Skeletal muscle tissue (tissue), 4 donors: ENCODE results near the gene AP1B1. TPM values are rescaled to one million over a fixed set of nuclear protein-coding genes. Genes with fewer than 3 reads are reported as not detected.

Source experiments
- H3K27ac ChIP-seq: one replicate; pipeline ENCODE4 v1.7.0; 2013; ENCODE audit warnings: mild to moderate bottlenecking, low read depth, low read length, inconsistent platforms
- H3K27me3 ChIP-seq, 3 donors: one replicate each; pipeline ENCODE4 v1.7.0; 2013; ENCODE audit warnings: low read length in 3 of 3; ENCODE audit not compliant: control insufficient read depth in 3 of 3, insufficient read depth in 3 of 3
- H3K36me3 ChIP-seq, 3 donors: one replicate each; pipeline ENCODE4 v1.7.0; 2013; ENCODE audit warnings: low read length in 3 of 3; ENCODE audit not compliant: control insufficient read depth in 3 of 3, insufficient read depth in 3 of 3
- H3K4me1 ChIP-seq, 3 donors: one replicate each; pipeline ENCODE4 v1.7.0; 2013; ENCODE audit warnings: low read length in 3 of 3, mild to moderate bottlenecking in 3 of 3; ENCODE audit not compliant: control insufficient read depth in 3 of 3, insufficient read depth in 3 of 3
- H3K4me3 ChIP-seq, 3 donors: one replicate each; pipeline ENCODE4 v1.7.0; 2013; ENCODE audit warnings: low read length in 3 of 3
- H3K9ac ChIP-seq, 3 donors: one replicate each; pipeline ENCODE4 v1.7.0; 2013; ENCODE audit warnings: low read length in 3 of 3, mild to moderate bottlenecking in 3 of 3, moderate library complexity in 2 of 3, low read depth in 1 of 3
- H3K9me3 ChIP-seq, 3 donors: one replicate each; pipeline ENCODE4 v1.7.0; 2013; ENCODE audit warnings: low read length in 3 of 3; ENCODE audit not compliant: control insufficient read depth in 3 of 3
- total RNA-seq: library from RNA; depleted of rRNA; stranded (reverse); fragments of >200 nt; gene quantifications from one replicate; pipeline ENCODE4 v1.2.3, GENCODE V29; 2014
- donor health status: Osteomylitis.

AP1B1 gene
- total RNA-seq, 1 donor from 2014 or later: 23.0 TPM

- H3K4me1 ChIP-seq: peaks cover 19 to 30% (median 24%) of the 10 kb centered on the region in 3 donors
- no peaks in the 10 kb centered on the region for H3K27me3 ChIP-seq
- no peak overlapping the region for H3K4me3 ChIP-seq
- no peaks in the 10 kb centered on the region for H3K9me3 ChIP-seq
- no peak overlapping the region for H3K27ac ChIP-seq
- no peak overlapping the region for H3K9ac ChIP-seq
- no peaks in the 10 kb centered on the region for H3K36me3 ChIP-seq
Observed at GRCh38 chr22:29390270-29390669, 1.9 kb upstream of the AP1B1 start.

- H3K27me3 ChIP-seq: no peaks in the 10 kb centered on the region
- peak overlapping the region; percentile 90 for H3K27ac ChIP-seq
- peaks cover 19 to 27% (median 24%) of the 10 kb centered on the region in 3 donors for H3K4me1 ChIP-seq
- H3K9ac ChIP-seq: peak overlapping the region; percentile 87 to 95 (median 92)
- peaks cover 2 to 7% (median 2%) of the 10 kb centered on the region in 3 donors for H3K36me3 ChIP-seq
- H3K4me3 ChIP-seq: peak overlapping the region; percentile 91 to 94 (median 91)
- H3K9me3 ChIP-seq: no peaks in the 10 kb centered on the region
Observed at GRCh38 chr22:29388759-29389090, 355 bp upstream of the AP1B1 start.

- Histone ChIP-seq H3K9ac (no peak overlapping the region), H3K4me3 (no peak overlapping the region), H3K36me3 (peaks cover 3 to 10% (median 6%) of the 10 kb centered on the region in 3 donors), H3K4me1 (peaks cover 21 to 32% (median 24%) of the 10 kb centered on the region in 3 donors), H3K27ac (no peak overlapping the region), H3K27me3 (no peaks in the 10 kb centered on the region), H3K9me3 (no peaks in the 10 kb centered on the region)
Observed at GRCh38 chr22:29386708-29387107, 1.7 kb downstream of the AP1B1 start.

- peak overlapping the region in 2 of 3 donors; percentile 1 to 26 for H3K9ac ChIP-seq
- peaks cover 5 to 10% (median 8%) of the 10 kb centered on the region in 3 donors for H3K36me3 ChIP-seq
- H3K27me3 ChIP-seq: no peaks in the 10 kb centered on the region
- H3K9me3 ChIP-seq: no peaks in the 10 kb centered on the region
- peak overlapping the region; percentile 3 for H3K27ac ChIP-seq
- peaks cover 21 to 38% (median 23%) of the 10 kb centered on the region in 3 donors for H3K4me1 ChIP-seq
- H3K4me3 ChIP-seq: no peak overlapping the region
Observed at GRCh38 chr22:29385748-29386147, 2.6 kb downstream of the AP1B1 start.

GRCh38 chr22:29385151-29385704 lies 3.1 kb downstream of the AP1B1 start:
- Histone ChIP-seq H3K9me3 (no peaks in the 10 kb centered on the region), H3K9ac (peak overlapping the region in 1 of 3 donors; percentile 1), H3K4me1 (peaks cover 21 to 42% (median 27%) of the 10 kb centered on the region in 3 donors), H3K27me3 (no peaks in the 10 kb centered on the region), H3K36me3 (peaks cover 5 to 10% (median 8%) of the 10 kb centered on the region in 3 donors), H3K4me3 (no peak overlapping the region), H3K27ac (peak overlapping the region; percentile 25)

- no peak overlapping the region for H3K4me3 ChIP-seq
- no peak overlapping the region for H3K9ac ChIP-seq
- H3K9me3 ChIP-seq: no peaks in the 10 kb centered on the region
- H3K4me1 ChIP-seq: peaks cover 17 to 37% (median 28%) of the 10 kb centered on the region in 3 donors
- H3K36me3 ChIP-seq: peaks cover 5 to 10% (median 10%) of the 10 kb centered on the region in 3 donors
- no peak overlapping the region for H3K27ac ChIP-seq
- H3K27me3 ChIP-seq: no peaks in the 10 kb centered on the region
Observed at GRCh38 chr22:29383740-29384139, 4.6 kb downstream of the AP1B1 start.

- no peak overlapping the region for H3K27ac ChIP-seq
- H3K9ac ChIP-seq: peak overlapping the region in 1 of 3 donors; percentile 21
- peaks cover 14 to 36% (median 25%) of the 10 kb centered on the region in 3 donors for H3K4me1 ChIP-seq
Observed at GRCh38 chr22:29382580-29383302, 5.6 kb downstream of the AP1B1 start.

GRCh38 chr22:29380856-29381255 lies 7.5 kb downstream of the AP1B1 start:
- Histone ChIP-seq H3K4me3 (no peak overlapping the region), H3K9ac (no peak overlapping the region), H3K27me3 (no peaks in the 10 kb centered on the region), H3K4me1 (peaks cover 7 to 29% (median 15%) of the 10 kb centered on the region in 3 donors), H3K36me3 (peaks cover 9 to 21% (median 12%) of the 10 kb centered on the region in 3 donors), H3K27ac (no peak overlapping the region), H3K9me3 (no peaks in the 10 kb centered on the region)

More at GRCh38 chr22:29382580-29383302, 5.6 kb downstream of the AP1B1 start:
- Histone ChIP-seq H3K9me3 (no peaks in the 10 kb centered on the region), H3K36me3 (peaks cover 5 to 10% (median 10%) of the 10 kb centered on the region in 3 donors), H3K27me3 (no peaks in the 10 kb centered on the region), H3K4me3 (no peak overlapping the region)

- H3K9me3 ChIP-seq: no peaks in the 10 kb centered on the region
- peaks cover 9 to 21% (median 12%) of the 10 kb centered on the region in 3 donors for H3K36me3 ChIP-seq
- no peaks in the 10 kb centered on the region for H3K27me3 ChIP-seq
- no peak overlapping the region for H3K4me3 ChIP-seq
- no peak overlapping the region for H3K9ac ChIP-seq
- no peak overlapping the region for H3K27ac ChIP-seq
- H3K4me1 ChIP-seq: peaks cover 13 to 35% (median 20%) of the 10 kb centered on the region in 3 donors
Observed at GRCh38 chr22:29380032-29380781, 8.2 kb downstream of the AP1B1 start.
